ENCODE measurements around the gene HSD17B3.

- TF ChIP-seq CTCF (IDR thresholded peaks at IDR 0.05; ENCODE audit: low read depth, low read length) (no peak), EZH2phosphoT487 (IDR thresholded peaks at IDR 0.05; ENCODE audit: low read depth) (no peak)
These were observed 21.2 kb upstream of the HSD17B3 start for GRCh38 chr9:96323169-96323568.

Measured in OCI-LY3 (cell line).